IMR-90 (cell line): ENCODE data around the gene BCAS4. TPM values are rescaled to one million over a fixed set of nuclear protein-coding genes. Genes with fewer than 3 reads are reported as not detected.

Experiments
- ATAC-seq: fragments of 200-7000 bp; cut with Tn5 transposase; 2 replicates; pipeline ENCODE4 v1.9.1; 2020; ENCODE audit warnings: low read depth, mild to moderate bottlenecking, moderate library complexity
- BruUV-seq: library from RNA; stranded (reverse); fragments of 400-500 nt; replicated peaks from 2 replicates; lab custom pipeline; 2021; lab: Mats Ljungman, UMichigan
- CTCF ChIA-PET: fragments of 300-600 bp; formaldehyde crosslinking; extraction: SDS; loops from one replicate; lab custom pipeline; 2021; ENCODE audit warnings: antibody characterized with exemption; lab: Yijun Ruan, JAX
- POLR2A ChIA-PET: fragments of 300-600 bp; sonication (Branson Sonifier 250); formaldehyde crosslinking; loops from one replicate; lab custom pipeline; 2022; ENCODE audit warnings: antibody characterized with exemption; ENCODE audit not compliant: unreplicated experiment; lab: Charles Lee
- DNase-seq: peaks from one replicate; pipeline ENCODE4 v3.0.0; 2013
- H2AFZ ChIP-seq: replicated peaks from 2 replicates; pipeline ENCODE3; 2013; ENCODE audit warnings: low read length, mild to moderate bottlenecking; ENCODE audit not compliant: poor library complexity
- H2AK5ac ChIP-seq: 2 replicates; pipeline ENCODE4 v1.6.1; 2013; ENCODE audit warnings: low read depth, low read length, inconsistent platforms
- H2AK9ac ChIP-seq: replicated peaks from 2 replicates; pipeline ENCODE3; 2013; ENCODE audit warnings: mild to moderate bottlenecking, low read depth, low read length, moderate library complexity; ENCODE audit not compliant: poor library complexity
- H2BK120ac ChIP-seq: 2 replicates; pipeline ENCODE4 v1.6.1; 2013; ENCODE audit warnings: low read depth, low read length, inconsistent platforms
- H2BK15ac ChIP-seq: 3 replicates; pipeline ENCODE4 v1.6.1; 2013; ENCODE audit warnings: low read depth, low read length, inconsistent platforms
- H2BK20ac ChIP-seq: 2 replicates; pipeline ENCODE4 v1.6.1; 2013; ENCODE audit warnings: low read depth, mild to moderate bottlenecking, inconsistent platforms, low read length, moderate library complexity
- H2BK5ac ChIP-seq: 2 replicates; pipeline ENCODE4 v1.6.1; 2013; ENCODE audit warnings: mild to moderate bottlenecking, low read depth, low read length, inconsistent platforms; ENCODE audit not compliant: poor library complexity, severe bottlenecking
- H3K14ac ChIP-seq: replicated peaks from 2 replicates; pipeline ENCODE4 v1.6.1; 2013; ENCODE audit warnings: low read depth, low read length, inconsistent platforms
- H3K18ac ChIP-seq: 2 replicates; pipeline ENCODE4 v1.6.1; 2013; ENCODE audit warnings: low read depth, low read length, control low read depth
- H3K23ac ChIP-seq: 2 replicates; pipeline ENCODE4 v1.6.1; 2013; ENCODE audit warnings: low read depth, low read length, inconsistent platforms
- H3K27ac ChIP-seq: 2 replicates; pipeline ENCODE4 v1.5.1; 2013; ENCODE audit warnings: mild to moderate bottlenecking, control low read depth, low read length; ENCODE audit not compliant: insufficient read depth
- H3K27me3 ChIP-seq: 2 replicates; pipeline ENCODE4 v1.6.1; 2013; ENCODE audit warnings: low read length; ENCODE audit not compliant: control insufficient read depth, insufficient read depth
- H3K36me3 ChIP-seq: 2 replicates; pipeline ENCODE4 v1.6.1; 2013; ENCODE audit warnings: low read length, mixed read lengths; ENCODE audit not compliant: control insufficient read depth, insufficient read depth
- H3K4ac ChIP-seq: 2 replicates; pipeline ENCODE4 v1.6.1; 2013; ENCODE audit warnings: low read depth, low read length, inconsistent platforms
- H3K4me1 ChIP-seq: 2 replicates; pipeline ENCODE4 v1.6.1; 2013; ENCODE audit warnings: low read length, mixed read lengths; ENCODE audit not compliant: control insufficient read depth, insufficient read depth
- H3K4me2 ChIP-seq: 2 replicates; pipeline ENCODE4 v1.6.1; 2013; ENCODE audit warnings: low read depth, mild to moderate bottlenecking, control low read depth, low read length, moderate library complexity
- H3K4me3 ChIP-seq: 2 replicates; pipeline ENCODE4 v1.5.1; 2013; ENCODE audit warnings: low read depth, mild to moderate bottlenecking, control low read depth, low read length, moderate library complexity; ENCODE audit not compliant: insufficient read depth
- H3K56ac ChIP-seq: 2 replicates; pipeline ENCODE4 v1.6.1; 2013; ENCODE audit warnings: low read length, inconsistent platforms; ENCODE audit not compliant: insufficient read depth; ENCODE audit errors: extremely low read depth
- H3K79me1 ChIP-seq, 2 experiments: 2 replicates each; pipeline ENCODE4 v1.6.1; 2013; ENCODE audit warnings: low read length in 2 of 2, inconsistent platforms in 1 of 2, low read depth in 1 of 2
- H3K9ac ChIP-seq: 2 replicates; pipeline ENCODE4 v1.6.1; 2013; ENCODE audit warnings: low read depth, low read length, control low read depth
- H3K9me1 ChIP-seq: 2 replicates; pipeline ENCODE4 v1.6.1; 2013; ENCODE audit warnings: low read length, inconsistent platforms; ENCODE audit not compliant: insufficient read depth
- H3K9me3 ChIP-seq: 2 replicates; pipeline ENCODE4 v1.6.1; 2013; ENCODE audit warnings: low read length; ENCODE audit not compliant: control insufficient read depth, insufficient read depth
- H4K20me1 ChIP-seq: 2 replicates; pipeline ENCODE4 v1.6.1; 2013; ENCODE audit warnings: low read length, inconsistent platforms; ENCODE audit not compliant: insufficient read depth
- H4K5ac ChIP-seq: 2 replicates; pipeline ENCODE4 v1.6.1; 2013; ENCODE audit warnings: mild to moderate bottlenecking, low read depth, low read length, control low read depth
- H4K8ac ChIP-seq, 2 experiments: 2 replicates each; pipeline ENCODE4 v1.6.1; 2013; ENCODE audit warnings: low read depth in 2 of 2, low read length in 2 of 2, control low read depth in 1 of 2, inconsistent platforms in 1 of 2
- H4K91ac ChIP-seq: 2 replicates; pipeline ENCODE4 v1.6.1; 2013; ENCODE audit warnings: low read depth, low read length, inconsistent platforms; ENCODE audit not compliant: insufficient read depth
- BHLHE40 ChIP-seq: fragments of 150-350 bp; IDR thresholded peaks from 2 replicates; pipeline ENCODE4 v1.6.1; 2016; ENCODE audit warnings: mild to moderate bottlenecking, low read depth, low read length
- CHD1 ChIP-seq: IDR thresholded peaks from 2 replicates; pipeline ENCODE4 v1.6.1; 2012; ENCODE audit warnings: low read depth, low read length, improper control_type of control experiment
- CTCF ChIP-seq: conservative IDR thresholded peaks from 2 replicates; pipeline ENCODE4 v1.5.1; 2012; ENCODE audit warnings: mild to moderate bottlenecking, low read depth, low read length, improper control_type of control experiment
- FOS ChIP-seq: fragments of 150-350 bp; IDR thresholded peaks from 2 replicates; pipeline ENCODE4 v1.6.1; 2016; ENCODE audit warnings: low read depth, low read length
- MAFK ChIP-seq: IDR thresholded peaks from 2 replicates; pipeline ENCODE4 v1.6.1; 2012; ENCODE audit warnings: low read depth, low read length, improper control_type of control experiment
- MAZ ChIP-seq: IDR thresholded peaks from 2 replicates; pipeline ENCODE4 v1.6.1; 2012; ENCODE audit warnings: low read depth, mild to moderate bottlenecking, low read length, improper control_type of control experiment, moderate library complexity, borderline replicate concordance
- MXI1 ChIP-seq: IDR thresholded peaks from 2 replicates; pipeline ENCODE4 v1.6.1; 2012; ENCODE audit warnings: low read depth, mild to moderate bottlenecking, low read length, moderate library complexity, borderline replicate concordance
- POLR2A ChIP-seq: IDR thresholded peaks from 2 replicates; pipeline ENCODE4 v1.6.1; 2012; ENCODE audit warnings: mild to moderate bottlenecking, low read depth, low read length
- RCOR1 ChIP-seq: IDR thresholded peaks from 2 replicates; pipeline ENCODE4 v1.6.1; 2012; ENCODE audit warnings: mild to moderate bottlenecking, low read length, improper control_type of control experiment; ENCODE audit not compliant: insufficient replicate concordance
- RFX5 ChIP-seq: IDR thresholded peaks from 2 replicates; pipeline ENCODE4 v1.8.0; 2012; ENCODE audit warnings: low read depth, mild to moderate bottlenecking, low read length, moderate library complexity
- SMC3 ChIP-seq: fragments of 150-350 bp; IDR thresholded peaks from 2 replicates; pipeline ENCODE4 v1.6.1; 2016; ENCODE audit warnings: low read depth, mild to moderate bottlenecking, antibody characterized with exemption, low read length, moderate library complexity
- WGBS, 2 experiments: methylation state at CpG; one replicate each; pipeline versions ENCODE4 v1.1.5 to v1.1.7; 2013; ENCODE audit warnings: missing lambda C conversion rate in 2 of 2; ENCODE audit not compliant: insufficient read length in 1 of 2; ENCODE audit errors: extremely low coverage in 2 of 2; 5-methylcytosine and 5-hydroxymethylcytosine counted together
- dilution Hi-C: fragments of 300-500 bp; cut with HindIII; formaldehyde crosslinking; loops from one replicate; pipeline ENCODE4 v1.14.3; 2018; ENCODE audit warnings: low sequenced_read_pairs; ENCODE audit not compliant: unreplicated experiment
- in situ Hi-C: fragments of 300-500 bp; cut with MboI; formaldehyde crosslinking; loops from 3 replicates; pipeline ENCODE4 v1.14.3; 2019; ENCODE audit warnings: low sequenced_read_pairs, inconsistent platforms, mixed read lengths
- intact Hi-C: fragments of 100-400 bp; cut with micrococcal nuclease; formaldehyde crosslinking; loops from 2 replicates; pipeline ENCODE4 v1.10.0; 2022
- polyA plus RNA-seq, 3 experiments: library from polyadenylated mRNA; depleted of rRNA; stranded (reverse); fragments of >200 nt; gene quantifications; 2 replicates each; pipeline ENCODE4 v1.2.3, GENCODE V29; 2012; ENCODE audit warnings: low replicate concordance in 1 of 3
- total RNA-seq: library from RNA; depleted of rRNA; stranded (reverse); fragments of >200 nt; gene quantifications from 2 replicates; pipeline ENCODE4 v1.2.3, GENCODE V29; 2012
- TF ChIP-seq, protein P1 (sequence below): fragments of 150-350 bp; IDR thresholded peaks from 2 replicates; pipeline ENCODE4 v1.6.1; 2017; ENCODE audit warnings: mild to moderate bottlenecking, antibody characterized with exemption, low read length, low read depth

Gene BCAS4
- total and polyA plus RNA-seq, 2 of the 4 experiments (the other 2 are of a cell fraction), result 42.7 to 47.5 TPM

DNA sequence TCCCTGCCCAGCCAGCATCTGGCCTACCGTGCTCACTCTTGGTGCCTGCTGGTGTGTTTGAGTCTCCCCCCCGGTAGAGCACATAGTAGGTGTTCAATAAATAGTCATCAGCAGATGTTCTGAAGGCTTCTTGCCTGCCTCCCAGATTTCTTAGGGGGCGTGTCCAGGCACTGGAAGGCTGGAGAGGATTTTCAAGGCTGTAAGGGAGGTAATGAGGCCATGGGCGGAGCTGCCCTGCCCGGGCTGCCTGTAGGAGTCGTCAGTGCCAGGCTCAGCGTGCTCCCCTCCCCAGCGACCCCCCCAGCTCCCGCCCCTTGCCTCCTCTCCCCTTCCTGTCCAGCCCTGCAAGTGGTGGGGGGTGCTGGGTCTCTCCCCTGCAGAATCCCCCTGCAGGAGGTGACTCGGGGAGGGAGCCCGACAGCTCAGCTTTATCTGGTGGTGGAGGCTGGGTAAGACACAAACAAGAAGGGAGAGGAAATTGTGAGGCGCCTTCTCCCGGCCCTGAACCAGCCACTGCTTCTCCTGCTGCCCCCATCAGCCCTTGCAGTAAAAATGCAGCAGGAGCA, 55.9 kb downstream of the BCAS4 start:
- ATAC-seq, result no peak
- H2AK9ac ChIP-seq, result no peak overlapping the region
- ChIA-PET CTCF (no interaction called here), POLR2A (no interaction called here)
- H4K8ac ChIP-seq, result no peak overlapping the region
- no peak overlapping the region for H2AFZ ChIP-seq
- no peaks in the 10 kb centered on the region for H4K20me1 ChIP-seq
- no peak overlapping the region for H2BK120ac ChIP-seq
- no peak overlapping the region for H3K23ac ChIP-seq
- no peak overlapping the region for H3K9ac ChIP-seq
- H3K9me1 ChIP-seq, result 0 out of 2 replicates have a peak, but pooled peaks cover 3% of the 10 kb centered on the region
- H3K79me1 ChIP-seq, result peaks cover 0 to 5% of the 10 kb centered on the region in 2 experiments; a peak in 2 of 4 replicates
- DNase-seq, result no peak
- intact Hi-C loops, result no loop called here
- no peak overlapping the region for H3K4me2 ChIP-seq
- no peak overlapping the region for H3K4ac ChIP-seq
- dilution Hi-C loops, result no loop called here
- H3K9me3 ChIP-seq, result no peaks in the 10 kb centered on the region
- no peaks in the 10 kb centered on the region for H3K36me3 ChIP-seq
- no peak overlapping the region for H2AK5ac ChIP-seq
- BruUV-seq, result no TSS peak
- no CpG with 5 or more reads among the region's 13 CpGs for WGBS, 2 experiments
- no peak overlapping the region for H4K91ac ChIP-seq
- H2BK5ac ChIP-seq, result no peak overlapping the region
- H3K14ac ChIP-seq, result no peak overlapping the region
- no peak overlapping the region for H3K4me3 ChIP-seq
- no peak overlapping the region for H2BK20ac ChIP-seq
- TF ChIP-seq MAFK (no peak), POLR2A (no peak), MXI1 (no peak), SMC3 (no peak), RFX5 (no peak), CTCF (no peak), BHLHE40 (no peak), FOS (no peak), RCOR1 (no peak), MAZ (no peak), CHD1 (no peak)
- TF ChIP-seq, protein P1, sequence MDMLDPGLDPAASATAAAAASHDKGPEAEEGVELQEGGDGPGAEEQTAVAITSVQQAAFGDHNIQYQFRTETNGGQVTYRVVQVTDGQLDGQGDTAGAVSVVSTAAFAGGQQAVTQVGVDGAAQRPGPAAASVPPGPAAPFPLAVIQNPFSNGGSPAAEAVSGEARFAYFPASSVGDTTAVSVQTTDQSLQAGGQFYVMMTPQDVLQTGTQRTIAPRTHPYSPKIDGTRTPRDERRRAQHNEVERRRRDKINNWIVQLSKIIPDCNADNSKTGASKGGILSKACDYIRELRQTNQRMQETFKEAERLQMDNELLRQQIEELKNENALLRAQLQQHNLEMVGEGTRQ, result no peak
- H3K56ac ChIP-seq, result no peak overlapping the region
- in situ Hi-C loops, result no loop called here
- H3K18ac ChIP-seq, result no peak overlapping the region
- no peaks in the 10 kb centered on the region; the same call in 1 of the 2 replicates for H3K4me1 ChIP-seq
- H3K27me3 ChIP-seq, result no peaks in the 10 kb centered on the region
- H3K27ac ChIP-seq, result no peak overlapping the region
- no peak overlapping the region for H4K5ac ChIP-seq
- no peak overlapping the region for H2BK15ac ChIP-seq
